HepG2 (cell line): ENCODE data around the gene ADH5. TPM values are rescaled to one million over a fixed set of nuclear protein-coding genes. Genes with fewer than 3 reads are reported as not detected.
A peak's percentile ranks its signal among the peaks of the same experiment; 100 is the strongest.

Experiments
- ATAC-seq: fragments of 200-7000 bp; cut with Tn5 transposase; 3 replicates; pipeline ENCODE4 v1.9.1; 2020; ENCODE audit warnings: mild to moderate bottlenecking, moderate library complexity
- BruUV-seq: library from RNA; stranded (reverse); fragments of 400-500 nt; replicated peaks from 2 replicates; lab custom pipeline; 2021; lab: Mats Ljungman, UMichigan
- CTCF ChIA-PET: fragments of 300-600 bp; formaldehyde crosslinking; extraction: SDS; loops from one replicate; lab custom pipeline; 2021; ENCODE audit warnings: low total read pairs, inconsistent platforms, low intra/inter-chr PET ratio; lab: Yijun Ruan, JAX
- POLR2A ChIA-PET: fragments of 350-600 bp; sonication (Branson Sonifier 250); formaldehyde crosslinking; loops from one replicate; lab custom pipeline; 2020; ENCODE audit warnings: antibody characterized with exemption, inconsistent platforms; lab: Yijun Ruan, JAX
- DNase-seq: peaks from one replicate; pipeline ENCODE4 v3.0.0-alpha.2; 2015; ENCODE audit warnings: low spot score
- FAIRE-seq: peaks from 3 replicates; lab custom pipeline; 2011; peaks lifted over from hg19 to GRCh38; lab: Jason Lieb, UNC
- H2AFZ ChIP-seq: one replicate; pipeline ENCODE4 v1.6.1; 2011; ENCODE audit warnings: low read length, inconsistent platforms
- H3K27ac ChIP-seq: fragments of 300-600 bp; 3 replicates; pipeline ENCODE4 v1.8.0; 2011; ENCODE audit warnings: mixed run types, mild to moderate bottlenecking, mixed read lengths, low read length, inconsistent platforms; ENCODE audit not compliant: insufficient read depth; ENCODE audit errors: extremely low read length
- H3K27me3 ChIP-seq, 2 experiments: fragments of 200-600 bp in 1 of 2; 2 replicates in 1 of 2; 3 replicates in 1 of 2; pipeline versions ENCODE4 v1.6.0 to v1.8.0; 2011; ENCODE audit warnings: low read length in 2 of 2, mild to moderate bottlenecking in 2 of 2, moderate library complexity in 2 of 2, inconsistent platforms in 1 of 2; ENCODE audit not compliant: insufficient read depth in 2 of 2, control insufficient read depth in 1 of 2
- H3K36me3 ChIP-seq, 2 experiments: fragments of 200-600 bp in 1 of 2; replicated peaks in 1 of 2; 2 replicates in 1 of 2; 3 replicates in 1 of 2; pipeline versions ENCODE4 v1.5.1 to v1.8.0; 2011; ENCODE audit warnings: low read length in 2 of 2, inconsistent platforms in 1 of 2; ENCODE audit not compliant: insufficient read depth in 2 of 2, control insufficient read depth in 1 of 2
- H3K4me1 ChIP-seq: 2 replicates; pipeline ENCODE4 v1.5.1; 2012; ENCODE audit warnings: low read length, inconsistent platforms; ENCODE audit not compliant: insufficient read depth
- H3K4me2 ChIP-seq: 2 replicates; pipeline ENCODE4 v1.6.0; 2011; ENCODE audit warnings: low read depth, low read length, inconsistent platforms
- H3K4me3 ChIP-seq, 3 experiments: fragments of 200-600 bp in 1 of 3; sonication (generic), shearing (Covaris generic) in 1 of 3; replicated peaks in 1 of 3; 2 replicates each; pipeline ENCODE4 v1.5.1; 2011 to 2016; ENCODE audit warnings: low read length in 3 of 3, inconsistent platforms in 2 of 3, low read depth in 2 of 3, mild to moderate bottlenecking in 2 of 3, control low read depth in 1 of 3, mixed read lengths in 1 of 3; ENCODE audit not compliant: insufficient read depth in 1 of 3
- H3K79me2 ChIP-seq: one replicate; pipeline ENCODE4 v1.6.1; 2011; ENCODE audit warnings: low read length, inconsistent platforms; ENCODE audit not compliant: insufficient read depth
- H3K9ac ChIP-seq: 2 replicates; pipeline ENCODE4 v1.6.0; 2011; ENCODE audit warnings: mild to moderate bottlenecking, low read depth, low read length, inconsistent platforms; ENCODE audit not compliant: insufficient read depth
- H3K9me3 ChIP-seq: 2 replicates; pipeline ENCODE4 v1.5.1; 2012; ENCODE audit warnings: mild to moderate bottlenecking, low read length
- H4K20me1 ChIP-seq: 2 replicates; pipeline ENCODE4 v1.6.0; 2011; ENCODE audit warnings: inconsistent platforms, mild to moderate bottlenecking, low read length, moderate library complexity; ENCODE audit not compliant: insufficient read depth
- AGO2 ChIP-seq: fragments of 200-400 bp; formaldehyde crosslinking; optimal IDR thresholded peaks from 2 replicates; pipeline ENCODE3; 2017; ENCODE audit warnings: mild to moderate bottlenecking, low read depth, low read length, moderate library complexity
- HNRNPL ChIP-seq: fragments of 200-400 bp; formaldehyde crosslinking; IDR thresholded peaks from 2 replicates; pipeline ENCODE4 v1.6.1; 2017; ENCODE audit warnings: mild to moderate bottlenecking, low read depth, low read length
- MXI1 ChIP-seq: IDR thresholded peaks from 3 replicates; pipeline ENCODE4 v1.6.1; 2012; ENCODE audit warnings: low read depth, low read length, inconsistent platforms, borderline replicate concordance
- NFATC3 ChIP-seq: sonication (generic); formaldehyde crosslinking; IDR thresholded peaks from 2 replicates; pipeline ENCODE4 v1.5.1; 2020; ENCODE audit warnings: mild to moderate bottlenecking, missing genetic modification reagents
- NR3C1 ChIP-seq: sonication (generic); formaldehyde crosslinking; IDR thresholded peaks from 2 replicates; pipeline ENCODE4 v1.4.0; 2020; ENCODE audit warnings: missing genetic modification reagents
- RFX5 ChIP-seq: IDR thresholded peaks from 2 replicates; pipeline ENCODE4 v1.6.1; 2011; ENCODE audit warnings: low read depth, low read length, improper control_type of control experiment
- TEAD3 ChIP-seq: optimal IDR thresholded peaks from 2 replicates; pipeline ENCODE3; 2016; ENCODE audit warnings: borderline replicate concordance
- XRCC5 ChIP-seq: fragments of 200-400 bp; formaldehyde crosslinking; optimal IDR thresholded peaks from 2 replicates; pipeline ENCODE3; 2017; ENCODE audit warnings: mild to moderate bottlenecking, low read length
- ZNF3 ChIP-seq: IDR thresholded peaks from 2 replicates; pipeline ENCODE4 v1.7.0; 2017; ENCODE audit warnings: inconsistent platforms
- ZNF598 ChIP-seq: sonication (generic); formaldehyde crosslinking; IDR thresholded peaks from 2 replicates; pipeline ENCODE4 v1.5.1; 2020; ENCODE audit warnings: mild to moderate bottlenecking, missing genetic modification reagents, borderline replicate concordance
- ZNF891 ChIP-seq: sonication (generic); formaldehyde crosslinking; IDR thresholded peaks from 2 replicates; pipeline ENCODE4 v1.5.0; 2020; ENCODE audit warnings: mild to moderate bottlenecking, missing genetic modification reagents
- ZZZ3 ChIP-seq: sonication (generic); formaldehyde crosslinking; IDR thresholded peaks from 2 replicates; pipeline ENCODE4 v1.4.0; 2020; ENCODE audit warnings: missing genetic modification reagents, mild to moderate bottlenecking, borderline replicate concordance
- in situ Hi-C: cut with HindIII; loops from 2 replicates; pipeline ENCODE4 v1.10.0; 2017; ENCODE audit warnings: low pct_unique_long_range_greater_than_20kb; ENCODE audit not compliant: extremely low pct_ligation_motif_present
- intact Hi-C: fragments of 100-400 bp; cut with micrococcal nuclease; formaldehyde crosslinking; loops from one replicate; pipeline ENCODE4 v1.10.0; 2022; ENCODE audit not compliant: unreplicated experiment
- polyA plus RNA-seq, 8 experiments: library from polyadenylated mRNA; depleted of rRNA in 3 of 8; stranded (reverse) in 7 of 8; unstranded in 1 of 8; fragments of >200 nt; fragmentation: Illumina TruSeq in 4 of 8; extraction: Trizol in 4 of 8; gene quantifications; 2 replicates each; pipeline versions ENCODE4 v1.2.1 to v1.2.3, GENCODE V29; 2011 to 2016; ENCODE audit warnings: low read depth in 4 of 8, missing spikeins in 1 of 8, mixed read lengths in 1 of 8; ENCODE audit not compliant: insufficient read depth in 1 of 8
- total RNA-seq, 5 experiments: library from RNA; depleted of rRNA; stranded (reverse); fragments of >200 nt; fragmentation: Illumina TruSeq; extraction: Trizol; gene quantifications; 2 replicates each; pipeline ENCODE4 v1.2.3, GENCODE V29; 2016; ENCODE audit warnings: low read depth in 1 of 5
- TF ChIP-seq, protein P1 (sequence below): sonication (generic); formaldehyde crosslinking; IDR thresholded peaks from 2 replicates; pipeline ENCODE4 v1.8.1; 2022; ENCODE audit warnings: mild to moderate bottlenecking, missing genetic modification reagents
- TF ChIP-seq, protein P2 (sequence below): sonication (generic); formaldehyde crosslinking; IDR thresholded peaks from 2 replicates; pipeline ENCODE4 v1.4.0; 2020; ENCODE audit warnings: low read depth, mild to moderate bottlenecking, missing genetic modification reagents
- TF ChIP-seq, protein P3 (sequence below): sonication (generic); formaldehyde crosslinking; IDR thresholded peaks from 2 replicates; pipeline ENCODE4 v1.4.0; 2020; ENCODE audit warnings: missing genetic modification reagents, borderline replicate concordance
- TF ChIP-seq, protein P4 (sequence below): sonication (generic); formaldehyde crosslinking; IDR thresholded peaks from 2 replicates; pipeline ENCODE4 v1.8.0; 2022; ENCODE audit warnings: mild to moderate bottlenecking, missing genetic modification reagents

The ADH5 gene
- total and polyA plus RNA-seq, 2 of the 13 experiments (the other 11 are each of a cell fraction or from before 2014, with no cell fraction given) = 349 to 512 TPM

DNA sequence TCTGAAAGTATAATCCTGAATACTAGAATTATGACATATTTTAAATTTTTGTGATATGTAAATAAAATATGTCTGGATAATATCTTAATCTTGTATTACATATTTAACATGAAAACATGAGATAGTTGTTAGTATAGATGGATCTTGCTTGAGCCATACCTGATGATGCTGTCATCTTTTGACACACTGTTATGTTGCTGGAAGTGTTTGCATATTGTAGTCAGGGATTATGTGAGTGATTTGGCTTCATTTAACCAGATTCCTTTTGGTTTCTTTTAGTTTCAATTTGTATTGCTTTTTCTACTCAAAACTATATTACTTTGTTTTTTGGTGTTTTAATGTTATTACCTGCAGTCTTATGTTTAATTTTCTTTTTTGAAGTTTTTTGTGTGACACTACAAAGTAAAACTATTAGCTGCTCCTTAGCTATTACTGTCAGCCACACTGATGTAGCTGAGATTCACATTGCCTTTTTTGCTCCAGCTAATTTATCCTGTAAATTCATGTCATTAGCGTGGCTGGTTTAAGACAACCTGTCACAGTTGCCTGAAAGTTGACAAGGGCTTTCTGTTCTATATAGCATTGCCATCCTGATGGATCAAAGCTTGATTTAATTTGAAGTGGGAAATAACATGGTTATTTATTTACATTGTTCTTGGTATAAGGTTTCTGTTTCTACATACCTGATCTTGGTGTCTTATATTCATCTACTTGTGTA lies 59.4 kb downstream of the ADH5 start (continued):
- TF ChIP-seq, protein P1, sequence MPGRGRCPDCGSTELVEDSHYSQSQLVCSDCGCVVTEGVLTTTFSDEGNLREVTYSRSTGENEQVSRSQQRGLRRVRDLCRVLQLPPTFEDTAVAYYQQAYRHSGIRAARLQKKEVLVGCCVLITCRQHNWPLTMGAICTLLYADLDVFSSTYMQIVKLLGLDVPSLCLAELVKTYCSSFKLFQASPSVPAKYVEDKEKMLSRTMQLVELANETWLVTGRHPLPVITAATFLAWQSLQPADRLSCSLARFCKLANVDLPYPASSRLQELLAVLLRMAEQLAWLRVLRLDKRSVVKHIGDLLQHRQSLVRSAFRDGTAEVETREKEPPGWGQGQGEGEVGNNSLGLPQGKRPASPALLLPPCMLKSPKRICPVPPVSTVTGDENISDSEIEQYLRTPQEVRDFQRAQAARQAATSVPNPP (CRISPR knock-in tag) = no peak

DNA sequence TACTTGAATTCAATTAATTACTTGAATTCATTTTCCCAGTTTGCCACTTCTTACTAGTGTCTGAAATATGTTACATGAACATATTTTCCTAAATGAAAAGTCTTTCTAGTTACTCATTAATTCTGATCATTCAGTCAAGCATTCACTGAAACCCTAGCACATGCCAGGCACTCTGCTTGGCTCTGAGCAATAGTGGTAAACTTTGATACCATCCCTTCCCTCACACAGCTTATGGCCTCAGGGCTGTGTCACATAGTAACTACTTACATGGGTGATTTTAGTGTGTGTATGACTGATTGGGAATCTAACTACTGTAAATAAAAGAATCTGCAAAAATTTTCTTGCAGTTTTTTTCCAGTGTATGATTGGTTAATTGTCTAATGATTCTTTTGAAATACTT lies 60.4 kb downstream of the ADH5 start:
- peak overlapping the region; percentile 59 for H3K27ac ChIP-seq
- H2AFZ ChIP-seq = no peak overlapping the region
- ATAC-seq = peak; percentile 73
- H3K4me2 ChIP-seq = peak overlapping the region; percentile 66
- peaks cover 86% of the 10 kb centered on the region for H3K79me2 ChIP-seq
- H3K27me3 ChIP-seq = no peaks in the 10 kb centered on the region
- in situ Hi-C loops = no loop called here
- H3K9me3 ChIP-seq = no peaks in the 10 kb centered on the region
- H3K4me1 ChIP-seq = peaks cover 85% of the 10 kb centered on the region
- ChIA-PET POLR2A (interaction anchor here (0.7 to 2.3 kb wide), 2 partner anchors 33 to 99 kb away, joined by 3 to 10 read pairs; partner anchors contain the start of genes EIF4E and METAP1), CTCF (no interaction called here)
- H4K20me1 ChIP-seq = peaks cover 9% of the 10 kb centered on the region
- no peak overlapping the region; a peak in 1 of 6 replicates for H3K4me3 ChIP-seq
- peak; percentile 19 for DNase-seq
- no peak for FAIRE-seq
- H3K9ac ChIP-seq = no peak overlapping the region
- no TSS peak for BruUV-seq
- intact Hi-C loops = no loop called here
- H3K36me3 ChIP-seq = peaks cover 2 to 10% of the 10 kb centered on the region in 2 experiments; a peak in 4 of 5 replicates
- TF ChIP-seq HNRNPL (no peak), RFX5 (peak; percentile 58; the same call in 1 of the 2 replicates), NR3C1 (no peak), ZNF891 (CRISPR knock-in tag) (no peak), XRCC5 (no peak), MXI1 (no peak), AGO2 (no peak), ZZZ3 (CRISPR knock-in tag) (no peak), ZNF3 (CRISPR knock-in tag) (peak; percentile 86; the same call in 1 of the 2 replicates), NFATC3 (no peak), ZNF598 (CRISPR knock-in tag) (no peak), TEAD3 (CRISPR knock-in tag) (peak; percentile 27)
- TF ChIP-seq, protein P2, sequence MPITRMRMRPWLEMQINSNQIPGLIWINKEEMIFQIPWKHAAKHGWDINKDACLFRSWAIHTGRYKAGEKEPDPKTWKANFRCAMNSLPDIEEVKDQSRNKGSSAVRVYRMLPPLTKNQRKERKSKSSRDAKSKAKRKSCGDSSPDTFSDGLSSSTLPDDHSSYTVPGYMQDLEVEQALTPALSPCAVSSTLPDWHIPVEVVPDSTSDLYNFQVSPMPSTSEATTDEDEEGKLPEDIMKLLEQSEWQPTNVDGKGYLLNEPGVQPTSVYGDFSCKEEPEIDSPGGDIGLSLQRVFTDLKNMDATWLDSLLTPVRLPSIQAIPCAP (CRISPR knock-in tag) = no peak
- TF ChIP-seq, protein P3, sequence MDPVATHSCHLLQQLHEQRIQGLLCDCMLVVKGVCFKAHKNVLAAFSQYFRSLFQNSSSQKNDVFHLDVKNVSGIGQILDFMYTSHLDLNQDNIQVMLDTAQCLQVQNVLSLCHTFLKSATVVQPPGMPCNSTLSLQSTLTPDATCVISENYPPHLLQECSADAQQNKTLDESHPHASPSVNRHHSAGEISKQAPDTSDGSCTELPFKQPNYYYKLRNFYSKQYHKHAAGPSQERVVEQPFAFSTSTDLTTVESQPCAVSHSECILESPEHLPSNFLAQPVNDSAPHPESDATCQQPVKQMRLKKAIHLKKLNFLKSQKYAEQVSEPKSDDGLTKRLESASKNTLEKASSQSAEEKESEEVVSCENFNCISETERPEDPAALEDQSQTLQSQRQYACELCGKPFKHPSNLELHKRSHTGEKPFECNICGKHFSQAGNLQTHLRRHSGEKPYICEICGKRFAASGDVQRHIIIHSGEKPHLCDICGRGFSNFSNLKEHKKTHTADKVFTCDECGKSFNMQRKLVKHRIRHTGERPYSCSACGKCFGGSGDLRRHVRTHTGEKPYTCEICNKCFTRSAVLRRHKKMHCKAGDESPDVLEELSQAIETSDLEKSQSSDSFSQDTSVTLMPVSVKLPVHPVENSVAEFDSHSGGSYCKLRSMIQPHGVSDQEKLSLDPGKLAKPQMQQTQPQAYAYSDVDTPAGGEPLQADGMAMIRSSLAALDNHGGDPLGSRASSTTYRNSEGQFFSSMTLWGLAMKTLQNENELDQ = no peak
- TF ChIP-seq, protein P4, sequence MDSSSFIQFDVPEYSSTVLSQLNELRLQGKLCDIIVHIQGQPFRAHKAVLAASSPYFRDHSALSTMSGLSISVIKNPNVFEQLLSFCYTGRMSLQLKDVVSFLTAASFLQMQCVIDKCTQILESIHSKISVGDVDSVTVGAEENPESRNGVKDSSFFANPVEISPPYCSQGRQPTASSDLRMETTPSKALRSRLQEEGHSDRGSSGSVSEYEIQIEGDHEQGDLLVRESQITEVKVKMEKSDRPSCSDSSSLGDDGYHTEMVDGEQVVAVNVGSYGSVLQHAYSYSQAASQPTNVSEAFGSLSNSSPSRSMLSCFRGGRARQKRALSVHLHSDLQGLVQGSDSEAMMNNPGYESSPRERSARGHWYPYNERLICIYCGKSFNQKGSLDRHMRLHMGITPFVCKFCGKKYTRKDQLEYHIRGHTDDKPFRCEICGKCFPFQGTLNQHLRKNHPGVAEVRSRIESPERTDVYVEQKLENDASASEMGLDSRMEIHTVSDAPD (CRISPR knock-in tag) = no peak
